Measurements from ENCODE around the gene ATP6AP2. TPM values are rescaled to one million over a fixed set of nuclear protein-coding genes. Genes with fewer than 3 reads are reported as not detected.
"Not testable (repeated sequence)": the region's sequence is repeated elsewhere in the genome, so short reads cannot be mapped to it uniquely, and the experiment has no call there.

ATP6AP2 gene
- total RNA-seq, 1 donor from 2014 or later, result 76.7 TPM

DNA sequence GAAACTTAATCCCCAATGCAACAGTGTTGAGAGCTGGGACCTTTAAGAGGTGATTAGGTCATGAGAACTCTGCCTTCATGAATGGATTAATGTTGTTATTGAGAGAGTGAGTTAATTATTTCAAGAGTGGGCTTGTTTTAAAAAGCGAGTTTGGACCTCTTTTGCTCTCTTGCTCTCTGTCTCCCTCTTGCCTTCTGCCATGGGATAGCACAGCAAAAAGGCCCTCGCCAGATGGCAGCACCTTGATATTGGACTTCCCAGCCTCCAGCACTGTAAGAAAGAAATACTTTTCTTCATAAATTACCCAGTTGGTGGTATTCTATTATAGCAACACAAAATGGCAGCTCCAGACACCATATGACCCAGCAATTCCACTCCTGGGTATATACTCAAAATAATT lies 7.0 kb upstream of the ATP6AP2 start:
- intact Hi-C loops (cut with micrococcal nuclease), result no loop called here

DNA sequence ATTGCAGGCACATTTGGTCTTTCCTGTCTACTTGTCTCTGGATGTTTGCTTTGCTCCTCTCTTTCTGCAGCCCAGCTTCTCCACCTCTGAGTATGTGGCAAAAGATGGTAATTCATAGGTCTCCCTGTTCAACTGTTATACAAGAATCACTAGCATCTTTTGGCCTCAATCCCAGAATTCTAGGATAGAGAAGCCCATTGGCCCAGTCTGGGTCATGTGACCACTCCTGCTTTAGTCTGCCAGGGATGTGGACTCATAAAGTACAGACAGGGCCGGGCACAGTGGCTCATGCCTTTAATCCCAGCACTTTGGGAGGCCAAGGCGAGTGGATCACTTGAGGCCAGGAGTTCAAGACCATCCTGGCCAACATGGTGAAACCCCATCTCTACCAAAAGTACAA lies 5.4 kb upstream of the ATP6AP2 start:
- intact Hi-C loops (cut with micrococcal nuclease), result not testable (repeated sequence)

DNA sequence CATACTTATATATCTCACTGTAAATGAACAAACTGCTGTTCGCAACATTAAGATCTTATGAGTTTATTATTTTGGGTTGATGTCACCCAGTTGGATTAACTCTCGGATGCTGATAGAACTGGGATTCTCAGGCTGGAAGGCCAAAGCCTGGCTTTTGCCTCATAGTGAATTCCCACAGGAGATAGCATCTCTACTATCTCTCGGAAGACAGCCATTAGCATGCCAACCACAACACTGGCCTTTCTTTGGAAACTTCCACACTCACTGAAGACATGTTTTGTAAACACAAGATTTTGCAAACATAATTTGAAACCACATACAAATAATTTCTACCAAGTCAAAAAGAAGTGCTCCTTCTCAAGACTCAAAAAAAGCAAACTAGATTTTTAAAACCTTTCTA lies 4.5 kb upstream of the ATP6AP2 start:
- intact Hi-C loops (cut with micrococcal nuclease), result no loop called here

DNA sequence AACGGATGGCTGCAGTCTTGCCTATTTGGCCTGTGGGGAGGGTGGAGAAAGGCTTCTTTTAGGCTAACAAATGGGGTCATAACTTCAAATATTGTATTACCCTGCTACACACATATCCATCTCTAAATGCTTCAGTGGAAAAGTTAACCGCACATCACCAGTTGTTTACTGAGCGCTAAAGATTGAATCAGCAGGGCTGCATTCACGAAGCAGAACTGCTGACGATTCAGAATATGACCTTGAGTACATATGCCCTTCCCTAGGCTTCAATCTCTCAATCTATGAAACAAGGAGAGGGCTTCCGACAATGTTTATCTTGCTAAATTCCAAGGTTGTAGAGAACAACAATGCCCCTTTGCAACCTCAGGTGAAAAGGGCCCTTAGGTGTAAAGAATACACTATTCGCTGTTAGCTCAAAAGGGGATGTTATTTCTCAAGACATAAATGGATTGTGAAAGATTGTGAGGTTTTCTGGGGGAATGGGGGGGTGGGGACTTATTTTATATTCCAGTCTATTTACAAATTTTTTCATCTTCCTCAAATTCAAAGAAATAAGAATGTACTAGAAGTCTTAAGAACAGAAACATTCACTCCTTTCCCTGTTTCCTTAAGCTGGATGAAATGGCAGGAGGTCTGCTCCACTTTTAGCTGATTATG lies 2.6 kb upstream of the ATP6AP2 start:
- intact Hi-C loops (cut with micrococcal nuclease), result no loop called here

DNA sequence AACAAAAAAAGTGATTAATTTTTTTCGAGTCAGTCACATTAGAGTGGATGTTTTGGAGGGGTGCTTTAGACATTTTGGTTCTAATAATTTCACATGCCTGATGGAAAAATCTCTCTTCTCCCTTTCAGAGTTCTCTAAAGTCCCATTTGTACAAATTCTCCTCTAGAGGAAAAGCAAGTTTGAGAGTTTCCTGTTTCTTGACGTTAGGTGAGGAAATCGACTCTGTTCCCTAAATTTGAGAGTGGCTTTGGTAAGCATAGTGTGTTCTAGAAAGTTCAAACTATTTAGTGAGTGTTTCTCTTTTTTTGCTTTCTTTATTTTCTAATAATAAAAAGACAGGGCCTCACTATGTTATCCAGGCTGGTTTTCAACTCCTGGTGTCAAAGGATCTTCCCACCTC lies 1.6 kb upstream of the ATP6AP2 start:
- intact Hi-C loops (cut with micrococcal nuclease), result no loop called here

DNA sequence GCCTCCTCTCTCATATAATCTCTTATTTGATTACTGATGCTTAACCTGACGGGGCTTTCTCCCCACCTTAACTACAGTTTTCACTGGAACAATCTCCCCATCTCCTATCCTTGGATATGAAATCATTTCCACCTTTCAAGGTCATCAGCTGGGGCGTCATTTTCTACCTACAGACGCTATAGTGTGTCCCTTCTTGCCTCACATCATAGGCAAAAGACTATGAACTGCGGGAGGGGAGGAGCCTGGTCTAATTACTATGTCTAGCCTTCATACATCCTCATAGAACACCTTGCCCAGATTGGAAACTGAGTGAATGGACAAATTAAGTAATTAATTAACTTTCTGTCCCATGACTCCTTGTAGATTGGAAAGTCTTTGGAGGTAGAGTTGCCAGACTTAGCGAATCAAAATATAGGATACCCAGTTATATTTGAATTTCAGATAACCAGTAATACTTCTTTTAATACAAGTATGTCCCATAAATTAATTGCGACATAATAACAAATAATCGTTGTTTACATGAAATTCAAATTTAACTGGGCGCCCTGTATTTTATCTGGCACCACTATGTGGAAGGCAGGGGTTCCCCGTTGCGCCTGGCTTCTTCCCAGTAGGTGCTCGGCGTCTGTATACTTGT lies 752 bp upstream of the ATP6AP2 start:
- intact Hi-C loops (cut with micrococcal nuclease), result loop anchor here (1.0 to 10.0 kb wide), 10 partner anchors 9 to 1769 kb away; partner anchors contain the start of genes CXorf38 and USP9X

DNA sequence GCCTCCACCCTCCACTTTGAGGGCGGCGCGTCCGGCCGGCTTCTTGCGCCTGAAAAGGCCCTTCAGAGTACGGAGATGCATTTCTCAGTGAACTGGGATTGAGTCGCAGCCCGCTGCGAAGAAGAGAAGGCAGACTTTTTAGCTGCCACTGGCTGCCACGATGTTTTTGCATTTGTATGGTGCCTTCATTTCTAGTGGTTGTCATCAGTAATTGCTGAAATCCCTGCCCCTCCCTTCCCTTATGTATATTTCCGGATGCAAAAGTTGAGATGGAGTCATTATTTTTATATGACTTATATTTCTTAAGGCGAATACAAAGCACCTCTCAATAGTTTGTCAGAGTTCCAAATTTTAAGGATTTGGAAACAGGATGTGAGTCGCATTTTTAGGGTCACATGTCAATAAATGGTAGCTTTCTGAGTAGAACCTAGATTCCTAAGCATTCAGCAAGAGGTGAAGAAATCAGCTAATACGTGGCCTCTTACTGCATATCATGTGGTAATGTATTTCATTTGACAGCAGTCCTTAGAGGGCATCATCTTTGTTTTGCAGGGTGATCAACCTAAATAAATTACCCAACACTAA lies 658 bp downstream of the ATP6AP2 start:
- intact Hi-C loops (cut with micrococcal nuclease), result loop anchor here (1.0 to 10.0 kb wide), 6 partner anchors 37 to 1771 kb away; partner anchors contain the start of gene USP9X

DNA sequence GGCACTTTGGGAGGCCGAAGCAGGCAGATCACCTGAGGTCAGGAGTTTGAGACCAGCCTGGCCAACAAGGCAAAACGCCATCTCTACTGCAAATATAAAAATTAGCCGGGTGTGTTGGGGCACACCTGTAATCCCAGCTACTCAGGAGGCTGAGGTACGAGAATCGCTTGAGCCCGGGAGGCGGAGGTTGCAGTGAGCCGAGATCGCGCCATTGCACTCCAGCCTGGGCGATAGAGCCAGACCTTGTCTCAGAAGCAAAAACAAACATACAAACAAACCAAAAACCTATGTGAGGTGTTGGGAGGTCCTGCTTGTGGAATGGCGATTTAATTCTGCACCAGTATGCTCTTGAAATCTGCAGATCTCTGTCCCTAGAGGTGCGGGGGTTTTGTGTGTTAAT lies 1.4 kb downstream of the ATP6AP2 start:
- intact Hi-C loops (cut with micrococcal nuclease), result loop anchor here (5.0 to 10.0 kb wide), 2 partner anchors 533 to 975 kb away; no protein-coding TSS in a partner anchor

DNA sequence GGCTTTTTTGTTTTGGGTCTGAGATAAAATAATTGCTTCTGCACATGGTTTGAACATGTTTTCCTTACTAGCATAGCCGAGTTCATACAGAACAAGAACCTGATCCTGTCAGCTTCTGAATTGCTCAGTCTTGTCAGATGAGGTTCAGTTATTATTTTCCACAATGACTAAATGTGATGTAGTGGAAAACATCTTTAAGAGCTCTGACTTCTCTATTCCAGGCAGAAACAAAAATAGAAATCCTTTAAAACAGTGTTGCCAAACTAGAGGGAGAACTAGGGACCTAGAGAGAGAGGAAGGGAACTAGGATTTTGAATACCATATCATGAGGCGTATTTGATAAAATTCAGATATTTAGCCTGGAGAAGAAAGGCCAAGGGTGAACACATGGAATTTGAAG lies 2.0 kb downstream of the ATP6AP2 start:
- intact Hi-C loops (cut with micrococcal nuclease), result loop anchor here (5.0 to 10.0 kb wide), 2 partner anchors 532 to 974 kb away; no protein-coding TSS in a partner anchor

DNA sequence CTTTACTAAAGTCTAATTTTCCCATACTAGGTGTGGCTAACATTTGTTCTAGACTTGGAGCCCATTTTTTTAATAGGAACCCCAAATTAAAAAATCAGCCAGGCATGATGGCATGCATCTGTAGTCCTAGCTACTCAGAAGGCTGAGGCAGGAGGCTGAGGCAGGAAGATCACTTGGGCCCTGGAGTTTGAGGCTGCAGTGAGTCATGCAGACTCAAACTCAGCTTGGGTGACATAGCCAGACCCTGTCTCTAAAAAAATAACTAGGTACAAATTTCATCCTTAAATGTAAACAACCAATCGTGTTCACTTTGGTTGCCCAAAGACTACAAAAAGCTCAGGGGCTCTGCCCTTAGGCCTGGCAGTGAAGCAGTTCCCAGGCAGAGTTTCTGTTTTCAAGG lies 6.9 kb downstream of the ATP6AP2 start:
- intact Hi-C loops (cut with micrococcal nuclease), result loop anchor here (10.0 kb wide), 1 partner anchor 527 kb away; no protein-coding TSS in a partner anchor

DNA sequence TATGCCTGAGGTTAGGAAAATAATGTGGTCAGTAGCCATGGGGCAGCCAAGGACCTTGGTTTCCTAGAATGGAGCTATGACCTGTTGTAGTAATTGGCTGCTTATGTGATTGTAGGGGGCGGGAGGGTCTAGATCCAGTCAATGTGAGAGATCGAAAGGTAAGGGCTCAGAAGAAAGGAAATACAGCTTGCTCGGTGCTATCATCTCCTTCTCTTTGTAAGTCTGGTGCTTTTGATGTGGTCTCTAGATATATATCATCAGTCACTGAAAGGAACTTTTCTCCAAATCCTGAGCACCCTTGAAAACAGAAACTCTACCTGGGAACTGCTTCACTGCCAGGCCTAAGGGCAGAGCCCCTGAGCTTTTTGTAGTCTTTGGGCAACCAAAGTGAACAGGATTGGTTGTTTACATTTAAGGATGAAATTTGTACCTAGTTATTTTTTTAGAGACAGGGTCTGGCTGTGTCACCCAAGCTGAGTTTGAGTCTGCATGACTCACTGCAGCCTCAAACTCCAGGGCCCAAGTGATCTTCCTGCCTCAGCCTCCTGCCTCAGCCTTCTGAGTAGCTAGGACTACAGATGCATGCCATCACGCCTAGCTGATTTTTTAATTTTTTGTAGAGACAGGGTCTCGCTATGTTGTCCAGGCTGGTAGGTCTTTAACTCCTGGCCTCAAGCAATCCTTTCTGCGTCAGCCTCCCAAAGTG lies 9.0 kb downstream of the ATP6AP2 start:
- intact Hi-C loops (cut with micrococcal nuclease), result loop anchor here (1.0 to 10.0 kb wide), 2 partner anchors 9 to 525 kb away; partner anchors contain the start of gene ATP6AP2

DNA sequence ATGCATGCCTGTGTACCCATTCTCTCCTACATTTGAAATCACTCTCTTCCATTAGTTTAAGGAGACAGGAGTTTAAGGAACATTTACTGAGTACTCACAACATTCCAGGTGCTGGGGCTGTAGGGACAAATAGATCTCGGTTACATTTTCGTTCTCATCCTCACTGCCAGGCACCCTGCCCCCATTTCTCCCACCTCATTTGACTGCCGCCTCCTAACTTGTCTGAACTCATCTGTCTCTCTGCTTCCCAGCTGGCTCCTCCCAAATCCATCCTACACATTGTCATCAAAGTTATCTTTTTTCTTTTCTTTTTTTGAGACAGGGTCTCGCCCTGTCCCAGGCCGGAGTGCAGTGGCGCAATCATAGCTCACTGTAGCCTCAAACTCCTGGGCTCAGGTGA lies 22.7 kb downstream of the ATP6AP2 start:
- intact Hi-C loops (cut with micrococcal nuclease), result no loop called here

DNA sequence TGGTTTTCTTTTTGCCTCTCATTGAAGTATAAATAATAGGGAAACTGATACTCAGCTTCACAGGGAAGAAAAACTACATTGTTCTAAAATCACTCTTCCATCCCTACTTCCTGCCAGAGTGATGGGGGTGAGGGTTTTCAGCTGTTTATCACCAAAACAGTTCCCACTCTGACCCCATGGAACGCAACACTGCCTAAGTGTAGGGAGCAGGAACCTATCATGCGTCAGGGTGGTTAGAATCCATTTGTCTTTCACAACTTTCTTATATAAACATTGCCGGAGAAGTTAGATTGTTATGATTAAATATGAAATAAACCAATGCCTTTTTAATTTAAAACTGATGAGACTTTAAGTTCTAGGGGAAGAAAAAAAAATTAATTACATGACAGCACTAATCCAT lies 26.6 kb downstream of the ATP6AP2 start:
- intact Hi-C loops (cut with micrococcal nuclease), result no loop called here

DNA sequence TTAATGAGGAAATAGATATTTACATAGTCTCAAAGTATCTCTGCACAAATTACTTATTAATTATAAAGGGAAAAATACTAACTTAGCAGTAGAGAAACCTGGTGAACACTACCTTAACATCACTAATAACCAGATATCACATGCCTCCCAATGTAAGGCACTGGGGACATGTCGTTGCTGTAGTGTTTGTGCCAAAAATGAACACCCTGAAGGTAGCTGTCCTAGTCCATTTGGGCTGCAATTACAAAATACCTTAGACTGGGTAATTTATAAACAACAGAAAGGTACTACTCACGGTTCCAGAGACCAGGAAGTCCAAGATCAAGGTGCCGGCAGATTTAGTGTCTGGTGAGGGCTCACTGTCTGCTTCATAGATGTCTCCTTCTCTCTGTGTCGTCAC lies 31.7 kb downstream of the ATP6AP2 start:
- intact Hi-C loops (cut with micrococcal nuclease), result no loop called here

DNA sequence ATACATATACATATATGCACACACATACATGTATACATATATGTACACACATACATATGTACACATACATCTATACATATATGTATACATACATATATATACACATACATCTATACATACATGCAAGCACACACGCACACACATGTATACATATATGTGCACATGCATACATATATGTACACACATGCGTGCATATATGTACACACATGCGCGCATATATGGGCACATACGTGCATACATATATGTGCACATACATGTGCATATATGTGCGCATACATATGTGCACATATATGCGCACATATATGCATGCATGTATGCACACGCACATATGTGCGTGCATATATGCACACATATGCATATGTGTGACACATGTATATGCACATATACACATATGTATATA lies 35.2 kb downstream of the ATP6AP2 start:
- intact Hi-C loops (cut with micrococcal nuclease), result no loop called here

DNA sequence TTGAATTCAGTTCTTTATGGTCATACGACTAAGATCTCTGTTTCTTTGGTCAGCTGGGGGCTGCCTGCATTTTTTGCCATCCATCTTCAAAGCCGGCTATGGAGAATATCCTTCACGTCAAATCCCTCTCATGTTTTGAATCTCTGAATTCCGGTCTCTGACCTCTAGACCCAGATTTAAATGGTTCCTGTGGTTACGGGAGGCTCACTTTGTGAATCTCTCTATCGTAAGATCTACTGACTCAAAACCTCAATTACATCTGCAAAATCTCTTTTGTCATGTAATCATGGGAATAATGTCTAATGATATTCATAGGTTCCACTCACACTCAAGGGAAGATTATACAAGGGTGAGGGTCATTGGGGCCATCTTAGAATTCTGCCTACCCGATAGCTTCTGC lies 36.8 kb downstream of the ATP6AP2 start:
- intact Hi-C loops (cut with micrococcal nuclease), result no loop called here

DNA sequence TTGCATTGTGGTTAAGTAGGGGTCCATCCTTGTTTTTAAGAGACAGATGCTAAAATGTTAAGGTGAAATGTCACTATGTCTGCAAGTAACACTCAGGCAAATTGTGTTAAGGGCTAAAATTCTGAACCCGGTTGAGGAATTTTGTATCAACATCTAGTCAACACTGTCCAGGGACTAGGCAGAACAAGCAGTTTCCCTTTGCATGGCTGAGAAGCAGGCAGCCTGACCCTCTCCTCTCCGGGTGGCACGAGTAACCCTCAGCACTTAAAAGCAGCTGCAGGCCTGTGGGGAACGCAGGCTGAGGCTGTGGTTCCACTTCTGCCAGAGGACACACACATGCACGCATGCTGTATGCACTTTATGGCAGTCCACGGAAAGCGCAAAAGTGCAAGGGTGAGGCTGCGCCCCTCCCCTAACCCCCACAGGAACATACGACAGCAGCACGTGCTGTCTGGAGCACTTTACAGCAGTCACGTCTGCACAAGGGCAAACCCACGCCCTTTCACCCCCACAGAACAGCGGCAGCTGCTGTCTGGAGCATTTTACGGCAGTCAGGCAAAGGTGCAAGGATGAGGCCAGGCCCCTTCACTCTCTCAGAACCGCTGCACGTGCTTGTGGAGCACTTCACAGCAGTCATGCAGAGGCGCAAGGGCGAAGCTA lies 41.8 kb downstream of the ATP6AP2 start:
- intact Hi-C loops (cut with micrococcal nuclease), result no loop called here

DNA sequence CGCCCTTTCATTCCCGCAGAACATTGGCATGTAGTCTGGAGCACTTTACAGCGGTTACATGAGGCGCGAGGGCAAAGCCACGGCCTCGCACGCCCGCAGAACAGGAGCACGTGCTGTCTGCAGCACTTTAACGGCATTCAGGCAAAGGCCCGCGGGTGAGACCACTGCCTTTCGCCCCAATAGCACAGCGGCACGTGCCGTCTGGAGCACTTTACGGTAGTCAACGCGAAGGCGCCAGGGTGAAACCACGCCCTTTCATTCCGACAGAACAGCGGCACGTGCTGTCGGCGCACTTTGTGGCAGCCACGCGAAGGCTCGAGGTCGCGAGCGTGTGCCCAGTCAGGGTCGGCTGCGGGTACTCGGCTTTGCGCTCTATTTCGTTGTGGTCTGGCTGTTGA lies 42.4 kb downstream of the ATP6AP2 start, which contains the start of gene MPC1L:
Gene MPC1L (plus strand): TSS at position 290 of the 398 bp plus-strand sequence. CDS start 138 bp downstream, outside the sequence.
- intact Hi-C loops (cut with micrococcal nuclease), result no loop called here

DNA sequence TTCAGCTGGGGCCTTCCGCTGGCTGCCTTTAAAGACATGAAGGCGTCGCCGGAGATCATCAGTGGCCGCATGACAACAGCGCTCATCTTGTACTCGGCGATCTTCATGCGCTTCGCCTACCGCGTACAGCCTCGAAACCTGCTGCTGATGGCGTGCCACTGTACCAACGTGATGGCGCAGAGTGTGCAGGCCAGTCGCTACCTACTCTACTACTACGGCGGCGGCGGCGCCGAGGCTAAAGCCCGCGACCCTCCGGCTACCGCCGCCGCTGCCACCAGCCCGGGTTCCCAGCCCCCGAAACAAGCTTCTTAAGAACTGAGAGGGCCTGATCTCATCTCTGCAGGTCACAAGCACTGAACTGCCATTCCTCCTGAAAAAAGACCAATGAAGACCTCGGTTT lies 42.9 kb downstream of the ATP6AP2 start:
- intact Hi-C loops (cut with micrococcal nuclease), result no loop called here

DNA sequence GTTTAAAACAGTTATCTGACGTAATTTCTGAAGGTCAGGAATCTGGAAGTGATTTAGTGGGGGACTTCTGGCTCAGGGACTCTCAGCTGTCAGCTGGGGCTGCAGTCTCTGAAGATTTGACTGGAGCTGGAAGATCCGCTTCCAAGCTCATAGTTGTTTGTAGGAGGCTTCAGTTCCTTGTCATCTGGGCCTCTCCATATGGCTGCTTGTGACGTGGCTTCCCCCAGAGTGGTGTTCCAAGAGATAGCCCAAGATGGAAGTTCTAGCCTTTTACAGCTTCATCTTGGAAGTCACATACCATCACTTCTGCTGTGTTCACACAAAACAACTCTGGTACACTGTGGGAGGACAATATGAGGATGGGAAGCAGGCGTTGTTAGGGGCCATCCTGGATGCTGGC lies 44.5 kb downstream of the ATP6AP2 start:
- intact Hi-C loops (cut with micrococcal nuclease), result no loop called here

DNA sequence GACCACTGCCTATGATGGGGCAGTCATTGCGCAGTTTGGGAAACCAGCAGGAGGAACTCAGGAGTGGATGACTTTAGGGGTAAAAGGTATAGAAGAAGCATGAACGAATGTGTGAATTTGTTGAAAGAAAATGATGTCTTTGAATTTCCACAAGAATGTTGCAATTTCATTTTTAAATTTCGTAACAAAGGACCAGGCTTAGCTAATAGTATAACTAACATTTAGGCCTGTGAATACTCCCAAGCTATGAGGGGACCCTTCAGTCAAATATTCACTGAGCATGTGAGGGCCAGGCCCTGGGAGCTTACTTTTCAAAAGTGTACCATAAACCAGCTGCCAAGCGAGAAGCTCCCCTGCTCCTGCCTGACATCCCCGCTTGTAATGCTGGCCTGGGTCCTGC lies 47.7 kb downstream of the ATP6AP2 start:
- intact Hi-C loops (cut with micrococcal nuclease), result no loop called here
